HCT116 (cell line): ENCODE data around the gene TGM4.

Source experiments
- CEBPB ChIP-seq: IDR thresholded peaks from 2 replicates; pipeline ENCODE4 v1.6.1; 2012; ENCODE audit warnings: low read depth
- CTCF ChIP-seq, 3 experiments: fragments of 200-600 bp in 1 of 3; sonication (generic) in 1 of 3; IDR thresholded peaks in 2 of 3; conservative IDR thresholded peaks in 1 of 3; 2 replicates each; pipeline ENCODE4 v1.5.1; 2012 to 2017; ENCODE audit warnings: low read depth in 2 of 3, low read length in 2 of 3, antibody characterized with exemption in 1 of 3, borderline replicate concordance in 1 of 3, control low read depth in 1 of 3, mild to moderate bottlenecking in 1 of 3, mixed read lengths in 1 of 3, mixed run types in 1 of 3, moderate library complexity in 1 of 3; ENCODE audit not compliant: insufficient read depth in 1 of 3
- EZH2 ChIP-seq: fragments of 200-600 bp; sonication (generic); IDR thresholded peaks from 2 replicates; pipeline ENCODE4 v1.6.1; 2017; ENCODE audit warnings: antibody characterized with exemption, mixed run types
- EZH2phosphoT487 ChIP-seq: fragments of 200-600 bp; IDR thresholded peaks from 2 replicates; pipeline ENCODE4 v1.6.1; 2018; ENCODE audit warnings: antibody characterized with exemption, borderline replicate concordance
- FOSL1 ChIP-seq: IDR thresholded peaks from 2 replicates; pipeline ENCODE4 v1.6.1; 2012; ENCODE audit warnings: low read depth
- JUND ChIP-seq: IDR thresholded peaks from 2 replicates; pipeline ENCODE4 v1.6.1; 2012
- MAX ChIP-seq: IDR thresholded peaks from 2 replicates; pipeline ENCODE4 v1.6.1; 2012
- POLR2A ChIP-seq: IDR thresholded peaks from 2 replicates; pipeline ENCODE4 v1.7.0; 2011; ENCODE audit warnings: borderline replicate concordance; ENCODE audit not compliant: insufficient read depth, insufficient read length; ENCODE audit errors: extremely low read depth
- POLR2AphosphoS5 ChIP-seq: IDR thresholded peaks from 2 replicates; pipeline ENCODE4 v1.6.1; 2011; ENCODE audit warnings: mild to moderate bottlenecking, low read depth, low read length, moderate library complexity
- RAD21 ChIP-seq: IDR thresholded peaks from 2 replicates; pipeline ENCODE4 v1.6.1; 2012; ENCODE audit warnings: low read depth, mild to moderate bottlenecking
- SIN3A ChIP-seq: IDR thresholded peaks from 2 replicates; pipeline ENCODE4 v1.6.1; 2012; ENCODE audit warnings: low read depth
- SP1 ChIP-seq: IDR thresholded peaks from 2 replicates; pipeline ENCODE4 v1.6.1; 2012; ENCODE audit warnings: low read depth
- YY1 ChIP-seq: IDR thresholded peaks from 2 replicates; pipeline ENCODE4 v1.6.1; 2011; ENCODE audit warnings: low read length, low read depth, moderate library complexity, mild to moderate bottlenecking; ENCODE audit not compliant: insufficient replicate concordance; ENCODE audit errors: extremely low read depth
- ZNF274 ChIP-seq: fragments of 200-500 bp; sonication (Bioruptor generic); IDR thresholded peaks from 2 replicates; pipeline ENCODE4 v1.6.1; 2014; ENCODE audit warnings: mild to moderate bottlenecking, low read depth, low read length, inconsistent platforms

GRCh38 chr3:44957986-44958385 is 83.6 kb downstream of the TGM4 start:
- TF ChIP-seq CTCF (IDR thresholded peaks at IDR 0.05 in 2 of 3, conservative IDR thresholded peaks at IDR 0.05 in 1 of 3; ENCODE audit: borderline replicate concordance in 1 of 3, insufficient read depth in 1 of 3, low read depth in 2 of 3, low read length in 2 of 3): no peak
- no peak for TF ChIP-seq SIN3A
- TF ChIP-seq EZH2: no peak
- no peak for TF ChIP-seq FOSL1
- TF ChIP-seq JUND: no peak
- TF ChIP-seq POLR2A: no peak
- no peak for TF ChIP-seq ZNF274
- TF ChIP-seq EZH2phosphoT487: no peak
- TF ChIP-seq SP1: no peak
- no peak for TF ChIP-seq POLR2AphosphoS5
- TF ChIP-seq MAX: no peak
- no peak for TF ChIP-seq CEBPB
- no peak for TF ChIP-seq YY1
- TF ChIP-seq RAD21: no peak
